GM12878 (cell line): ENCODE data around the gene CFAP90. TPM values are rescaled to one million over a fixed set of nuclear protein-coding genes. Genes with fewer than 3 reads are reported as not detected.

Source experiments
- ATAC-seq: fragments of 200-7000 bp; cut with Tn5 transposase; 3 replicates; pipeline ENCODE4 v1.9.1; 2020; ENCODE audit warnings: mild to moderate bottlenecking, moderate library complexity
- BruUV-seq: library from RNA; stranded (reverse); fragments of 400-500 nt; replicated peaks from 2 replicates; lab custom pipeline; 2021; lab: Mats Ljungman, UMichigan
- CTCF ChIA-PET: fragments of 300-600 bp; sonication (Branson Sonifier 250); formaldehyde crosslinking; extraction: SDS; loops from one replicate; lab custom pipeline; 2021; ENCODE audit warnings: inconsistent platforms; lab: Yijun Ruan, JAX
- POLR2A ChIA-PET: fragments of 350-600 bp; formaldehyde crosslinking; extraction: SDS; loops from one replicate; lab custom pipeline; 2021; ENCODE audit warnings: inconsistent platforms; lab: Charles Lee
- RAD21 ChIA-PET: fragments of 300-600 bp; sonication (Branson Sonifier 250); formaldehyde crosslinking; loops from one replicate; lab custom pipeline; 2023; ENCODE audit warnings: antibody characterized with exemption; ENCODE audit not compliant: unreplicated experiment; lab: Charles Lee
- SMC1A ChIA-PET: fragments of 300-600 bp; sonication (Branson Sonifier 250); formaldehyde crosslinking; loops from one replicate; lab custom pipeline; 2023; ENCODE audit not compliant: unreplicated experiment, uncharacterized antibody; lab: Charles Lee
- DNase-seq: peaks from one replicate; pipeline ENCODE4 v3.0.0-alpha.2; 2011; ENCODE audit warnings: low read depth, low spot score
- FAIRE-seq: peaks from 3 replicates; lab custom pipeline; 2011; peaks lifted over from hg19 to GRCh38; lab: Jason Lieb, UNC
- H2AFZ ChIP-seq: 2 replicates; pipeline ENCODE4 v1.6.0; 2011; ENCODE audit warnings: low read depth, low read length, control low read depth; ENCODE audit not compliant: control insufficient read depth
- H3K27ac ChIP-seq: 2 replicates; pipeline ENCODE4 v1.5.1; 2011; ENCODE audit warnings: control low read depth; ENCODE audit not compliant: control insufficient read depth, insufficient read depth
- H3K27me3 ChIP-seq, 2 experiments: replicated peaks in 1 of 2; 2 replicates each; pipeline versions ENCODE4 v1.6.0 to v1.6.1; 2011; ENCODE audit warnings: low read length in 1 of 2; ENCODE audit not compliant: control insufficient read depth in 2 of 2, insufficient read depth in 2 of 2
- H3K36me3 ChIP-seq, 2 experiments: 2 replicates each; pipeline ENCODE4 v1.5.1; 2011; ENCODE audit warnings: low read length in 1 of 2; ENCODE audit not compliant: control insufficient read depth in 2 of 2, insufficient read depth in 2 of 2
- H3K4me1 ChIP-seq: 2 replicates; pipeline ENCODE4 v1.6.1; 2011; ENCODE audit warnings: mild to moderate bottlenecking, low read length, moderate library complexity, mixed read lengths; ENCODE audit not compliant: control insufficient read depth, insufficient read depth
- H3K4me2 ChIP-seq: 2 replicates; pipeline ENCODE4 v1.6.0; 2011; ENCODE audit warnings: control low read depth; ENCODE audit not compliant: control insufficient read depth, insufficient read depth
- H3K4me3 ChIP-seq: fragments of 200-600 bp; sonication (generic); 2 replicates; pipeline ENCODE4 v1.5.1; 2016
- H3K79me2 ChIP-seq: 2 replicates; pipeline ENCODE4 v1.6.0; 2011; ENCODE audit warnings: low read length; ENCODE audit not compliant: control insufficient read depth, insufficient read depth
- H3K9ac ChIP-seq: 2 replicates; pipeline ENCODE4 v1.8.0; 2011; ENCODE audit warnings: low read length, control low read depth, mixed read lengths; ENCODE audit not compliant: control insufficient read depth, insufficient read depth
- H3K9me3 ChIP-seq: replicated peaks from 3 replicates; pipeline ENCODE4 v1.5.1; 2011; ENCODE audit warnings: mild to moderate bottlenecking, low read length; ENCODE audit not compliant: control insufficient read depth, insufficient read depth
- H4K20me1 ChIP-seq: 2 replicates; pipeline ENCODE4 v1.6.0; 2011; ENCODE audit not compliant: control insufficient read depth, insufficient read depth
- BHLHE40 ChIP-seq, 2 experiments: fragments of 450-650 bp in 1 of 2; IDR thresholded peaks; 2 replicates each; pipeline ENCODE4 v1.6.1; 2011 to 2017; ENCODE audit warnings: low read depth in 2 of 2, borderline replicate concordance in 1 of 2, improper control_type of control experiment in 1 of 2, low read length in 1 of 2, mild to moderate bottlenecking in 1 of 2
- CREM ChIP-seq: IDR thresholded peaks from 2 replicates; pipeline ENCODE4 v1.6.1; 2014; ENCODE audit warnings: antibody characterized with exemption, low read depth
- GABPA ChIP-seq: IDR thresholded peaks from 2 replicates; pipeline ENCODE4 v1.6.1; 2014; ENCODE audit warnings: antibody characterized with exemption, low read depth, mild to moderate bottlenecking, inconsistent platforms
- IRF4 ChIP-seq: IDR thresholded peaks from 2 replicates; pipeline ENCODE4 v1.6.1; 2011; ENCODE audit warnings: low read depth, low read length
- POLR2AphosphoS2 ChIP-seq: IDR thresholded peaks from 2 replicates; pipeline ENCODE4 v1.6.1; 2011; ENCODE audit warnings: low read depth, mild to moderate bottlenecking, low read length, improper control_type of control experiment, moderate library complexity
- WGBS: methylation state at CpG from one replicate; pipeline ENCODE4 v1.1.6; 2016; ENCODE audit warnings: low lambda C conversion rate; ENCODE audit not compliant: insufficient replicate concordance, insufficient coverage; ENCODE audit errors: missing lambda C conversion rate; 5-methylcytosine and 5-hydroxymethylcytosine counted together
- in situ Hi-C: fragments of 300-500 bp; cut with MboI; formaldehyde crosslinking; loops from 9 replicates; pipeline ENCODE4 v1.14.3; 2018; ENCODE audit warnings: mixed read lengths
- intact Hi-C: fragments of 100-400 bp; cut with micrococcal nuclease; formaldehyde crosslinking; loops from one replicate; pipeline ENCODE4 v1.14.2; 2022; ENCODE audit not compliant: unreplicated experiment
- polyA plus RNA-seq, 11 experiments: library from polyadenylated mRNA; depleted of rRNA in 4 of 11; unstranded in 6 of 11; stranded (reverse) in 5 of 11; fragments of >200 nt; fragmentation: Nextera tagmentation in 4 of 11; fragmentation: Illumina TruSeq in 1 of 11; extraction: Ambion mirVana in 4 of 11; extraction: Trizol in 1 of 11; gene quantifications; 1 replicate in 1 of 11; 2 replicates in 10 of 11; pipeline versions ENCODE4 v1.2.1 to v1.2.3, GENCODE V29; 2011 to 2016; ENCODE audit warnings: inconsistent platforms in 2 of 11, missing spikeins in 2 of 11, low read depth in 1 of 11
- total RNA-seq, 4 experiments: library from RNA; depleted of rRNA in 3 of 4; stranded (reverse); fragments of >200 nt in 3 of 4; fragmentation: Illumina TruSeq in 1 of 4; extraction: Trizol in 1 of 4; gene quantifications; 2 replicates each; pipeline versions ENCODE4 v1.2.1 to v1.2.3, GENCODE V29; 2013 to 2021
- TF ChIP-seq, protein P1 (sequence below): IDR thresholded peaks from 2 replicates; pipeline ENCODE4 v1.6.1; 2011; ENCODE audit warnings: borderline replicate concordance, low read depth, mild to moderate bottlenecking, moderate library complexity, mixed read lengths, low read length; ENCODE audit not compliant: insufficient read depth; ENCODE audit errors: extremely low read length
- TF ChIP-seq, protein P2 (sequence below): fragments of 450-650 bp; IDR thresholded peaks from 2 replicates; pipeline ENCODE4 v1.6.1; 2017; ENCODE audit warnings: mild to moderate bottlenecking, moderate library complexity
- TF ChIP-seq, protein P3 (sequence below): fragments of 450-650 bp; IDR thresholded peaks from 2 replicates; pipeline ENCODE4 v1.6.1; 2016; ENCODE audit warnings: mild to moderate bottlenecking, moderate library complexity, borderline replicate concordance
- TF ChIP-seq, protein P4 (sequence below): IDR thresholded peaks from 2 replicates; pipeline ENCODE4 v1.6.1; 2012; ENCODE audit warnings: low read length, inconsistent platforms

Gene CFAP90
- total and polyA plus RNA-seq, 10 of the 15 experiments (the other 5 are each of a cell fraction or from before 2014, with no cell fraction given): not detected

DNA sequence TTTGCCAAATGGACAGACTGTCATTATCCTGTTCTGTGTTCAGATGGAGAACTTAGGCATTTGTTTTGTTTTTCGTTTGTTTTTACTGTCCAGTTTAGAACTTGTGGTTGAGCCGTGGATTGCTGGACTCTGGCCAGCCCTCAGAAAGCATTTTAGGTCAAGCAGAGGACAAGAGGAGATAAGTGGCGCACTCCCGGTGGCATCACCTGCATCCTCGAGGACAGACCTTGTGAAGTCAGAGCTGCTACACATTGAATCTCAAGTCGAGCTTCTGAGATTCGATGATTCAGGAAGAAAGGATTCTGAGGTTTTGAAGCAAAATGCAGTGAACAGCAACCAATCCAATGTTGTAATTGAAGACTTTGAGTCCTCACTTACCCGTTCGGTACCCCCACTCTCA is 26.9 kb upstream of the CFAP90 start:
- H3K27ac ChIP-seq: peak overlapping the region; percentile 28
- H3K27me3 ChIP-seq: no peaks in the 10 kb centered on the region
- ChIA-PET RAD21 (interaction anchor here (1.9 to 2.3 kb wide), 2 partner anchors 8 to 9 kb away, joined by 7 to 9 read pairs; partner anchors contain the start of genes FASTKD3 and MTRR), SMC1A (interaction anchor here (0.9 to 2.0 kb wide), 2 partner anchors 9 kb away, joined by 4 to 9 read pairs; partner anchors contain the start of genes FASTKD3 and MTRR), POLR2A (interaction anchor here (0.6 kb wide), 1 partner anchor 8 kb away, joined by 3 read pairs; the partner anchor contains the start of gene MTRR), CTCF (interaction anchor here (1.8 to 2.0 kb wide), 2 partner anchors 9 to 33 kb away, joined by 3 to 15 read pairs; no protein-coding TSS in a partner anchor)
- BruUV-seq: no TSS peak
- peaks cover 18 to 34% of the 10 kb centered on the region in 2 experiments for H3K36me3 ChIP-seq
- no peak overlapping the region for H3K4me3 ChIP-seq
- 66% methylated on average over 9 of the region's 9 CpGs for WGBS
- H3K4me2 ChIP-seq: peak overlapping the region; percentile 31; the same call in 1 of the 2 replicates
- H3K9ac ChIP-seq: no peak overlapping the region
- peaks cover 18% of the 10 kb centered on the region for H3K79me2 ChIP-seq
- in situ Hi-C loops (no loop called here), intact Hi-C loops (no loop called here)
- no peak overlapping the region for H2AFZ ChIP-seq
- FAIRE-seq (no peak), ATAC-seq (no peak), DNase-seq (no peak)
- H3K9me3 ChIP-seq: no peaks in the 10 kb centered on the region
- peaks cover 40% of the 10 kb centered on the region for H3K4me1 ChIP-seq
- H4K20me1 ChIP-seq: 0 out of 2 replicates have a peak, but pooled peaks cover 3% of the 10 kb centered on the region
- TF ChIP-seq, protein P1, sequence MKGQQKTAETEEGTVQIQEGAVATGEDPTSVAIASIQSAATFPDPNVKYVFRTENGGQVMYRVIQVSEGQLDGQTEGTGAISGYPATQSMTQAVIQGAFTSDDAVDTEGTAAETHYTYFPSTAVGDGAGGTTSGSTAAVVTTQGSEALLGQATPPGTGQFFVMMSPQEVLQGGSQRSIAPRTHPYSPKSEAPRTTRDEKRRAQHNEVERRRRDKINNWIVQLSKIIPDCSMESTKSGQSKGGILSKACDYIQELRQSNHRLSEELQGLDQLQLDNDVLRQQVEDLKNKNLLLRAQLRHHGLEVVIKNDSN: no peak
- TF ChIP-seq, protein P2, sequence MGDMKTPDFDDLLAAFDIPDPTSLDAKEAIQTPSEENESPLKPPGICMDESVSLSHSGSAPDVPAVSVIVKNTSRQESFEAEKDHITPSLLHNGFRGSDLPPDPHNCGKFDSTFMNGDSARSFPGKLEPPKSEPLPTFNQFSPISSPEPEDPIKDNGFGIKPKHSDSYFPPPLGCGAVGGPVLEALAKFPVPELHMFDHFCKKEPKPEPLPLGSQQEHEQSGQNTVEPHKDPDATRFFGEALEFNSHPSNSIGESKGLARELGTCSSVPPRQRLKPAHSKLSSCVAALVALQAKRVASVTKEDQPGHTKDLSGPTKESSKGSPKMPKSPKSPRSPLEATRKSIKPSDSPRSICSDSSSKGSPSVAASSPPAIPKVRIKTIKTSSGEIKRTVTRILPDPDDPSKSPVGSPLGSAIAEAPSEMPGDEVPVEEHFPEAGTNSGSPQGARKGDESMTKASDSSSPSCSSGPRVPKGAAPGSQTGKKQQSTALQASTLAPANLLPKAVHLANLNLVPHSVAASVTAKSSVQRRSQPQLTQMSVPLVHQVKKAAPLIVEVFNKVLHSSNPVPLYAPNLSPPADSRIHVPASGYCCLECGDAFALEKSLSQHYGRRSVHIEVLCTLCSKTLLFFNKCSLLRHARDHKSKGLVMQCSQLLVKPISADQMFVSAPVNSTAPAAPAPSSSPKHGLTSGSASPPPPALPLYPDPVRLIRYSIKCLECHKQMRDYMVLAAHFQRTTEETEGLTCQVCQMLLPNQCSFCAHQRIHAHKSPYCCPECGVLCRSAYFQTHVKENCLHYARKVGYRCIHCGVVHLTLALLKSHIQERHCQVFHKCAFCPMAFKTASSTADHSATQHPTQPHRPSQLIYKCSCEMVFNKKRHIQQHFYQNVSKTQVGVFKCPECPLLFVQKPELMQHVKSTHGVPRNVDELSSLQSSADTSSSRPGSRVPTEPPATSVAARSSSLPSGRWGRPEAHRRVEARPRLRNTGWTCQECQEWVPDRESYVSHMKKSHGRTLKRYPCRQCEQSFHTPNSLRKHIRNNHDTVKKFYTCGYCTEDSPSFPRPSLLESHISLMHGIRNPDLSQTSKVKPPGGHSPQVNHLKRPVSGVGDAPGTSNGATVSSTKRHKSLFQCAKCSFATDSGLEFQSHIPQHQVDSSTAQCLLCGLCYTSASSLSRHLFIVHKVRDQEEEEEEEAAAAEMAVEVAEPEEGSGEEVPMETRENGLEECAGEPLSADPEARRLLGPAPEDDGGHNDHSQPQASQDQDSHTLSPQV: no peak
- TF ChIP-seq, protein P3, sequence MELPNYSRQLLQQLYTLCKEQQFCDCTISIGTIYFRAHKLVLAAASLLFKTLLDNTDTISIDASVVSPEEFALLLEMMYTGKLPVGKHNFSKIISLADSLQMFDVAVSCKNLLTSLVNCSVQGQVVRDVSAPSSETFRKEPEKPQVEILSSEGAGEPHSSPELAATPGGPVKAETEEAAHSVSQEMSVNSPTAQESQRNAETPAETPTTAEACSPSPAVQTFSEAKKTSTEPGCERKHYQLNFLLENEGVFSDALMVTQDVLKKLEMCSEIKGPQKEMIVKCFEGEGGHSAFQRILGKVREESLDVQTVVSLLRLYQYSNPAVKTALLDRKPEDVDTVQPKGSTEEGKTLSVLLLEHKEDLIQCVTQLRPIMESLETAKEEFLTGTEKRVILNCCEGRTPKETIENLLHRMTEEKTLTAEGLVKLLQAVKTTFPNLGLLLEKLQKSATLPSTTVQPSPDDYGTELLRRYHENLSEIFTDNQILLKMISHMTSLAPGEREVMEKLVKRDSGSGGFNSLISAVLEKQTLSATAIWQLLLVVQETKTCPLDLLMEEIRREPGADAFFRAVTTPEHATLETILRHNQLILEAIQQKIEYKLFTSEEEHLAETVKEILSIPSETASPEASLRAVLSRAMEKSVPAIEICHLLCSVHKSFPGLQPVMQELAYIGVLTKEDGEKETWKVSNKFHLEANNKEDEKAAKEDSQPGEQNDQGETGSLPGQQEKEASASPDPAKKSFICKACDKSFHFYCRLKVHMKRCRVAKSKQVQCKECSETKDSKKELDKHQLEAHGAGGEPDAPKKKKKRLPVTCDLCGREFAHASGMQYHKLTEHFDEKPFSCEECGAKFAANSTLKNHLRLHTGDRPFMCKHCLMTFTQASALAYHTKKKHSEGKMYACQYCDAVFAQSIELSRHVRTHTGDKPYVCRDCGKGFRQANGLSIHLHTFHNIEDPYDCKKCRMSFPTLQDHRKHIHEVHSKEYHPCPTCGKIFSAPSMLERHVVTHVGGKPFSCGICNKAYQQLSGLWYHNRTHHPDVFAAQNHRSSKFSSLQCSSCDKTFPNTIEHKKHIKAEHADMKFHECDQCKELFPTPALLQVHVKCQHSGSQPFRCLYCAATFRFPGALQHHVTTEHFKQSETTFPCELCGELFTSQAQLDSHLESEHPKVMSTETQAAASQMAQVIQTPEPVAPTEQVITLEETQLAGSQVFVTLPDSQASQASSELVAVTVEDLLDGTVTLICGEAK: no peak
- TF ChIP-seq GABPA (no peak), IRF4 (no peak), CREM (no peak), POLR2AphosphoS2 (no peak), BHLHE40 (IDR thresholded peaks at IDR 0.05; ENCODE audit: borderline replicate concordance in 1 of 2, low read depth in 2 of 2, low read length in 1 of 2) (no peak)
- TF ChIP-seq, protein P4, sequence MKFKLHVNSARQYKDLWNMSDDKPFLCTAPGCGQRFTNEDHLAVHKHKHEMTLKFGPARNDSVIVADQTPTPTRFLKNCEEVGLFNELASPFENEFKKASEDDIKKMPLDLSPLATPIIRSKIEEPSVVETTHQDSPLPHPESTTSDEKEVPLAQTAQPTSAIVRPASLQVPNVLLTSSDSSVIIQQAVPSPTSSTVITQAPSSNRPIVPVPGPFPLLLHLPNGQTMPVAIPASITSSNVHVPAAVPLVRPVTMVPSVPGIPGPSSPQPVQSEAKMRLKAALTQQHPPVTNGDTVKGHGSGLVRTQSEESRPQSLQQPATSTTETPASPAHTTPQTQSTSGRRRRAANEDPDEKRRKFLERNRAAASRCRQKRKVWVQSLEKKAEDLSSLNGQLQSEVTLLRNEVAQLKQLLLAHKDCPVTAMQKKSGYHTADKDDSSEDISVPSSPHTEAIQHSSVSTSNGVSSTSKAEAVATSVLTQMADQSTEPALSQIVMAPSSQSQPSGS: no peak
